K562 (cell line): Measurements from ENCODE around the gene TMEM245. TPM values are rescaled to one million over a fixed set of nuclear protein-coding genes. Genes with fewer than 3 reads are reported as not detected.

ENCODE experiments used
- ATAC-seq: fragments of 200-7000 bp; cut with Tn5 transposase; 3 replicates; pipeline ENCODE4 v1.9.1; 2020; ENCODE audit warnings: moderate library complexity
- BruUV-seq: library from RNA; stranded (reverse); fragments of 400-500 nt; replicated peaks from 2 replicates; lab custom pipeline; 2021; lab: Mats Ljungman, UMichigan
- CTCF ChIA-PET: fragments of 300-600 bp; formaldehyde crosslinking; extraction: SDS; loops from one replicate; lab custom pipeline; 2021; ENCODE audit warnings: low intra/inter-chr PET ratio; lab: Yijun Ruan, JAX
- POLR2A ChIA-PET: fragments of 300-600, 350-650 bp; sonication (Branson Sonifier 250); formaldehyde crosslinking; extraction: SDS; loops from one replicate; lab custom pipeline; 2021; ENCODE audit warnings: antibody characterized with exemption, inconsistent platforms; lab: Yijun Ruan, JAX
- DNase-seq, 4 experiments: peaks; one replicate each; pipeline versions ENCODE4 v3.0.0 to v3.0.0-alpha.2; 2011 to 2018; ENCODE audit warnings: low spot score in 3 of 4, mixed read lengths in 3 of 4; ENCODE audit errors: extremely low read depth in 1 of 4
- FAIRE-seq: peaks from 2 replicates; lab custom pipeline; 2011; peaks lifted over from hg19 to GRCh38; lab: Jason Lieb, UNC
- H2AFZ ChIP-seq: 2 replicates; pipeline ENCODE4 v1.6.0; 2011; ENCODE audit warnings: low read depth, low read length, control low read depth, inconsistent platforms
- H3K27ac ChIP-seq: fragments of 200-600 bp; 3 replicates; pipeline ENCODE4 v1.8.0; 2011; ENCODE audit warnings: low read depth, mild to moderate bottlenecking, control low read depth, inconsistent platforms, low read length, moderate library complexity, mixed read lengths; ENCODE audit errors: extremely low read depth
- H3K27me3 ChIP-seq, 2 experiments: fragments of 300-600 bp in 1 of 2; 2 replicates in 1 of 2; 3 replicates in 1 of 2; pipeline versions ENCODE4 v1.6.0 to v1.8.0; 2011; ENCODE audit warnings: inconsistent platforms in 2 of 2, low read length in 2 of 2, mild to moderate bottlenecking in 1 of 2, mixed read lengths in 1 of 2, moderate library complexity in 1 of 2; ENCODE audit not compliant: control insufficient read depth in 2 of 2, insufficient read depth in 2 of 2
- H3K36me3 ChIP-seq: fragments of 300-600 bp; 3 replicates; pipeline ENCODE4 v1.8.0; 2011; ENCODE audit warnings: mild to moderate bottlenecking, low read length, inconsistent platforms; ENCODE audit not compliant: control insufficient read depth, insufficient read depth
- H3K4me1 ChIP-seq, 2 experiments: fragments of 200-600 bp in 1 of 2; replicated peaks in 1 of 2; 2 replicates in 1 of 2; 3 replicates in 1 of 2; pipeline versions ENCODE4 v1.5.1 to v1.8.0; 2011; ENCODE audit warnings: inconsistent platforms in 2 of 2, low read length in 2 of 2, mild to moderate bottlenecking in 1 of 2, mixed read lengths in 1 of 2, moderate library complexity in 1 of 2; ENCODE audit not compliant: control insufficient read depth in 2 of 2, insufficient read depth in 2 of 2
- H3K4me2 ChIP-seq: 2 replicates; pipeline ENCODE4 v1.6.1; 2011; ENCODE audit warnings: low read length, control low read depth, inconsistent platforms, mixed read lengths; ENCODE audit not compliant: insufficient read depth
- H3K4me3 ChIP-seq: fragments of 200-600 bp; sonication (generic), shearing (Covaris generic); 2 replicates; pipeline ENCODE4 v1.5.1; 2016; ENCODE audit warnings: control low read depth, inconsistent platforms
- H3K79me2 ChIP-seq: fragments of 200-600 bp; 3 replicates; pipeline ENCODE4 v1.8.0; 2011; ENCODE audit warnings: low read length, inconsistent platforms; ENCODE audit not compliant: control insufficient read depth, insufficient read depth
- H3K9ac ChIP-seq, 2 experiments: 2 replicates each; pipeline versions ENCODE4 v1.6.0 to v1.6.1; 2011; ENCODE audit warnings: low read depth in 2 of 2, low read length in 2 of 2, control low read depth in 1 of 2, inconsistent platforms in 1 of 2, mild to moderate bottlenecking in 1 of 2, mixed read lengths in 1 of 2; ENCODE audit not compliant: insufficient read depth in 1 of 2
- H3K9me1 ChIP-seq: one replicate; pipeline ENCODE4 v1.6.0; 2011; ENCODE audit warnings: inconsistent platforms, mild to moderate bottlenecking, low read length, moderate library complexity; ENCODE audit not compliant: control insufficient read depth, insufficient read depth
- H3K9me3 ChIP-seq: replicated peaks from 2 replicates; pipeline ENCODE4 v1.5.1; 2011; ENCODE audit warnings: low read depth, low read length, inconsistent platforms; ENCODE audit not compliant: control insufficient read depth, insufficient read depth
- H4K20me1 ChIP-seq: replicated peaks from 2 replicates; pipeline ENCODE4 v1.6.1; 2011; ENCODE audit warnings: low read length, inconsistent platforms, mixed read lengths; ENCODE audit not compliant: control insufficient read depth, insufficient read depth
- DACH1 ChIP-seq: fragments of 450-650 bp; IDR thresholded peaks from 2 replicates; pipeline ENCODE4 v1.6.1; 2018; ENCODE audit not compliant: partially characterized antibody
- LARP7 ChIP-seq: fragments of 450-650 bp; IDR thresholded peaks from 2 replicates; pipeline ENCODE4 v1.6.1; 2016
- ZHX1 ChIP-seq: fragments of 150-350 bp; conservative IDR thresholded peaks from 2 replicates; pipeline ENCODE4 v1.6.1; 2014; ENCODE audit warnings: low read length
- ZNF24 ChIP-seq: fragments of 450-650 bp; IDR thresholded peaks from 2 replicates; pipeline ENCODE4 v1.6.1; 2016
- WGBS: fragments of 100-300 bp; shearing (Covaris generic); methylation state at CpG from one replicate; pipeline ENCODE4 v1.1.6; 2016; ENCODE audit warnings: low coverage, mixed read lengths; ENCODE audit not compliant: insufficient coverage; ENCODE audit errors: missing lambda C conversion rate; 5-methylcytosine and 5-hydroxymethylcytosine counted together
- in situ Hi-C: fragments of 300-500 bp; cut with MboI; formaldehyde crosslinking; loops from 4 replicates; pipeline ENCODE4 v1.15.0; 2018; ENCODE audit warnings: inconsistent platforms, mixed read lengths
- intact Hi-C: fragments of 100-400 bp; cut with micrococcal nuclease; formaldehyde crosslinking; loops from 2 replicates; pipeline ENCODE4 v1.14.2; 2022
- polyA plus RNA-seq, 8 experiments: library from polyadenylated mRNA; depleted of rRNA in 4 of 8; stranded (reverse) in 5 of 8; unstranded in 3 of 8; fragments of >200 nt; fragmentation: Nextera tagmentation in 2 of 8; fragmentation: Illumina TruSeq in 1 of 8; extraction: Ambion mirVana in 2 of 8; extraction: Trizol in 1 of 8; gene quantifications; 2 replicates each; pipeline versions ENCODE4 v1.2.1 to v1.2.3, GENCODE V29; 2011 to 2014; ENCODE audit warnings: inconsistent platforms in 1 of 8, missing spikeins in 1 of 8
- total RNA-seq, 7 experiments: library from RNA; depleted of rRNA in 6 of 7; stranded (reverse); fragments of >200 nt in 6 of 7; fragmentation: Illumina TruSeq in 2 of 7; extraction: Trizol in 2 of 7; gene quantifications; 2 replicates each; pipeline versions ENCODE4 v1.2.1 to v1.2.3, GENCODE V29; 2011 to 2021; ENCODE audit warnings: low replicate concordance in 1 of 7

The TMEM245 gene
- total and polyA plus RNA-seq, 9 of the 15 experiments (the other 6 are each of a cell fraction or from before 2014, with no cell fraction given) = 8.5 to 43.2 (median 24.3) TPM

- Histone ChIP-seq H3K4me2 (no peak overlapping the region), H3K79me2 (no peaks in the 10 kb centered on the region; the same call in 2 of the 3 replicates), H3K27ac (no peak overlapping the region), H3K9ac (no peak overlapping the region), H3K4me3 (no peak overlapping the region), H3K9me3 (no peaks in the 10 kb centered on the region), H3K27me3 (no peaks in the 10 kb centered on the region), H4K20me1 (no peaks in the 10 kb centered on the region), H3K4me1 (peaks cover 0 to 15% of the 10 kb centered on the region in 2 experiments; a peak in 2 of 5 replicates), H3K36me3 (peaks cover 88% of the 10 kb centered on the region), H3K9me1 (no peaks in the 10 kb centered on the region), H2AFZ (no peak overlapping the region)
- DNase-seq = no peak
- in situ Hi-C loops (no loop called here), intact Hi-C loops (no loop called here)
- TF ChIP-seq ZNF24 = no peak
- TF ChIP-seq LARP7 = no peak
- no peak for TF ChIP-seq DACH1
- no peak for TF ChIP-seq ZHX1
- ATAC-seq = no peak
- no peak for FAIRE-seq
- ChIA-PET POLR2A (interaction anchor here (0.8 to 1.9 kb wide), 2 partner anchors 13 to 31 kb away, joined by 5 read pairs; no protein-coding TSS in a partner anchor), CTCF (no interaction called here)
- BruUV-seq = no TSS peak
- 91% methylated on average over 7 of the region's 7 CpGs for WGBS
These were observed 45.4 kb downstream of the TMEM245 start for GRCh38 chr9:109074236-109074889.
